WERI-Rb-1 (cell line): ENCODE results near the gene AFG1L.

Experiments
- DNase-seq: peaks from one replicate; pipeline ENCODE4 v3.0.0-alpha.2; 2020
- H3K27ac ChIP-seq: fragments of 250-450 bp; sonication (Bioruptor Pico); 2 replicates; pipeline ENCODE4 v1.5.1; 2020; ENCODE audit warnings: mild to moderate bottlenecking, moderate library complexity
- H3K27me3 ChIP-seq: fragments of 250-450 bp; sonication (Bioruptor Pico); 2 replicates; pipeline ENCODE4 v1.5.1; 2021; ENCODE audit warnings: mild to moderate bottlenecking, low read depth, moderate library complexity; ENCODE audit not compliant: insufficient read depth, severe bottlenecking
- H3K36me3 ChIP-seq: fragments of 250-450 bp; sonication (Bioruptor Pico); 2 replicates; pipeline ENCODE4 v1.5.1; 2020; ENCODE audit warnings: mild to moderate bottlenecking, moderate library complexity
- H3K4me3 ChIP-seq: 2 replicates; pipeline ENCODE4 v1.5.1; 2011; ENCODE audit warnings: low read depth, mild to moderate bottlenecking, control low read depth, low read length
- H3K9me3 ChIP-seq: fragments of 250-450 bp; sonication (Bioruptor Pico); 2 replicates; pipeline ENCODE4 v1.5.1; 2021; ENCODE audit warnings: mild to moderate bottlenecking, moderate library complexity; ENCODE audit not compliant: severe bottlenecking
- CTCF ChIP-seq: IDR thresholded peaks from 2 replicates; pipeline ENCODE4 v1.5.1; 2011; ENCODE audit warnings: low read depth, mild to moderate bottlenecking, control low read depth, inconsistent platforms, low read length

The AFG1L gene

GRCh38 chr6:108473197-108473596 is 178.3 kb downstream of the AFG1L start:
- no peak overlapping the region for H3K4me3 ChIP-seq
- H3K9me3 ChIP-seq = no peaks in the 10 kb centered on the region
- TF ChIP-seq CTCF = no peak
- no peak for DNase-seq
- no peaks in the 10 kb centered on the region for H3K27me3 ChIP-seq
- no peak overlapping the region for H3K27ac ChIP-seq
- no peaks in the 10 kb centered on the region for H3K36me3 ChIP-seq

DNA sequence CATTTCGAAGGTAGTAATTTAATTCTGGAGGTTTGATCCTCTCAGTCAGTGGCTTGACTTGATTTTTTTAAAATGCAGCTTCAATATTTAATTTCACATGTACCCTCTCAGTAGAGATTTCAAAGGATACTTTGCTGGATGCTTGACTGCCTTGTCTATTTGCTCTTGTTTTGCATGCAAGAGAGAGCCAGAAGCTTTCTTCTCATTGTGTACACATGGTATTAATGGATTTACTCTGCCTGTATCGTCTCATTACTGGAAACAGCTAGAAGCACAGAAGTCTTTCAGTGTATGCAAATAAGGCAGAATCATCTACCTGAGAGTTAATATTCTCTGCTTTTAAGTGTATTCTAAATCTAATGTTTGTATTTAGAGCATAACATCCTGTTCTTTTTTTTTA is 181.5 kb downstream of the AFG1L start:
- Histone ChIP-seq H3K36me3 (no peaks in the 10 kb centered on the region), H3K4me3 (no peak overlapping the region), H3K27ac (no peak overlapping the region), H3K9me3 (no peaks in the 10 kb centered on the region), H3K27me3 (no peaks in the 10 kb centered on the region)
- TF ChIP-seq CTCF = no peak
- no peak for DNase-seq

DNA sequence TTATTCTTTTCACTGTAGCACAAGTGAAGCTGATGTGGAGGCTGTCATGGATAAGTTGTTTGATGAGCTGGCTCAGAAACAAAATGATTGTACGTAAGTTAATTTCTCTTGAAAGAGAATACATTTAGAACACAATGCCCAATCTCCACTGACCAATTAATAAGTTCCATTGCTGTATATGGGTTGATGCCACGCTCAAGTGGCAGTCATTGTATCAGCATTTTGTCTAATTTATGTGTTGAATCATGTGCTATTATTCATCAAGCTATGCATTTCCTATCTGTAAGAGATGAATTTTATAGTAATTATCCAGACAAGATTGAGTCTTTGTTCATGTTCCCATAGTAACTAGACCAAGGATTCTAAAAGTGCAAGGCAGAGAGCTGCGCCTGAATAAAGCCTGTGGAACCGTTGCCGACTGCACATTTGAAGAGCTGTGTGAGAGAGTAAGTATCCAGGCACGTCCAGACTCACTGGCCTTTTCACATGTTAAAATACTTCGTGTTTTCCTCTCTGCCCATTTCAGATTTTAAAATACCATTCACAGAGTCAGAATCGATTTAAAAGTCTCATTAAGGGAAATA is 182.1 kb downstream of the AFG1L start:
- Histone ChIP-seq H3K4me3 (no peak overlapping the region), H3K36me3 (no peaks in the 10 kb centered on the region), H3K27me3 (no peaks in the 10 kb centered on the region), H3K27ac (no peak overlapping the region), H3K9me3 (no peaks in the 10 kb centered on the region)
- DNase-seq = no peak
- TF ChIP-seq CTCF = no peak

- no peak overlapping the region for H3K4me3 ChIP-seq
- no peaks in the 10 kb centered on the region for H3K36me3 ChIP-seq
- no peak for TF ChIP-seq CTCF
- no peaks in the 10 kb centered on the region for H3K27me3 ChIP-seq
- DNase-seq = no peak
- H3K9me3 ChIP-seq = no peaks in the 10 kb centered on the region
- no peak overlapping the region for H3K27ac ChIP-seq
Observed at GRCh38 chr6:108482559-108482958, 187.7 kb downstream of the AFG1L start.

- Histone ChIP-seq H3K27ac (no peak overlapping the region), H3K4me3 (no peak overlapping the region), H3K9me3 (no peaks in the 10 kb centered on the region), H3K27me3 (no peaks in the 10 kb centered on the region), H3K36me3 (no peaks in the 10 kb centered on the region)
- TF ChIP-seq CTCF = no peak
- DNase-seq = no peak
Observed at GRCh38 chr6:108484016-108484415, 189.2 kb downstream of the AFG1L start.

GRCh38 chr6:108489699-108490098 is 194.8 kb downstream of the AFG1L start:
- Histone ChIP-seq H3K27ac (no peak overlapping the region), H3K9me3 (no peaks in the 10 kb centered on the region), H3K36me3 (no peaks in the 10 kb centered on the region), H3K27me3 (no peaks in the 10 kb centered on the region), H3K4me3 (no peak overlapping the region)
- DNase-seq = no peak
- no peak for TF ChIP-seq CTCF
